Mucosa of stomach (tissue), 1 donor: Measurements from ENCODE around the gene FBXL20.

ENCODE experiments used
- H3K27me3 ChIP-seq: one replicate; pipeline ENCODE4 v1.7.0; 2013; ENCODE audit warnings: mild to moderate bottlenecking, low read length; ENCODE audit not compliant: control insufficient read depth, insufficient read depth
- H3K36me3 ChIP-seq: one replicate; pipeline ENCODE4 v1.7.0; 2013; ENCODE audit warnings: low read length; ENCODE audit not compliant: control insufficient read depth, insufficient read depth
- H3K4me1 ChIP-seq: one replicate; pipeline ENCODE4 v1.7.0; 2013; ENCODE audit warnings: mild to moderate bottlenecking, low read length; ENCODE audit not compliant: control insufficient read depth, insufficient read depth
- H3K4me3 ChIP-seq: one replicate; pipeline ENCODE4 v1.7.0; 2013; ENCODE audit warnings: low read length
- H3K9ac ChIP-seq: one replicate; pipeline ENCODE4 v1.7.0; 2013; ENCODE audit warnings: mild to moderate bottlenecking, low read length, moderate library complexity
- H3K9me3 ChIP-seq: one replicate; pipeline ENCODE4 v1.7.0; 2013; ENCODE audit warnings: mild to moderate bottlenecking, low read length, moderate library complexity; ENCODE audit not compliant: control insufficient read depth
- donor health status: Pancreatic carcinoma.

Gene FBXL20

GRCh38 chr17:39239640-39240314 lies 161.6 kb downstream of the FBXL20 start:
- Histone ChIP-seq H3K4me3 (no peak overlapping the region), H3K9me3 (no peaks in the 10 kb centered on the region), H3K9ac (no peak overlapping the region), H3K36me3 (no peaks in the 10 kb centered on the region), H3K27me3 (peaks cover 17% of the 10 kb centered on the region), H3K4me1 (peaks cover 28% of the 10 kb centered on the region)

- Histone ChIP-seq H3K27me3 (peaks cover 9% of the 10 kb centered on the region), H3K4me3 (no peak overlapping the region), H3K9ac (no peak overlapping the region), H3K36me3 (no peaks in the 10 kb centered on the region), H3K4me1 (peaks cover 24% of the 10 kb centered on the region), H3K9me3 (no peaks in the 10 kb centered on the region)
These were observed 163.0 kb downstream of the FBXL20 start for GRCh38 chr17:39238311-39238972.

- Histone ChIP-seq H3K4me1 (peaks cover 24% of the 10 kb centered on the region), H3K4me3 (no peak overlapping the region), H3K9ac (no peak overlapping the region), H3K9me3 (no peaks in the 10 kb centered on the region), H3K27me3 (peaks cover 9% of the 10 kb centered on the region), H3K36me3 (no peaks in the 10 kb centered on the region)
These were observed 163.8 kb downstream of the FBXL20 start for GRCh38 chr17:39237586-39237985.

GRCh38 chr17:39236981-39237441 lies 164.4 kb downstream of the FBXL20 start:
- H3K4me1 ChIP-seq, result peaks cover 26% of the 10 kb centered on the region

GRCh38 chr17:39236450-39236927 lies 164.9 kb downstream of the FBXL20 start:
- Histone ChIP-seq H3K36me3 (no peaks in the 10 kb centered on the region), H3K9me3 (no peaks in the 10 kb centered on the region), H3K4me1 (peaks cover 30% of the 10 kb centered on the region), H3K27me3 (peaks cover 19% of the 10 kb centered on the region), H3K4me3 (no peak overlapping the region), H3K9ac (no peak overlapping the region)

More at GRCh38 chr17:39236981-39237441, 164.4 kb downstream of the FBXL20 start:
- Histone ChIP-seq H3K9me3 (no peaks in the 10 kb centered on the region), H3K9ac (no peak overlapping the region), H3K4me3 (no peak overlapping the region), H3K36me3 (no peaks in the 10 kb centered on the region), H3K27me3 (peaks cover 14% of the 10 kb centered on the region)

GRCh38 chr17:39235555-39236449 lies 165.6 kb downstream of the FBXL20 start:
- H3K27me3 ChIP-seq, result peaks cover 26% of the 10 kb centered on the region
- H3K4me1 ChIP-seq, result peaks cover 30% of the 10 kb centered on the region
- H3K36me3 ChIP-seq, result no peaks in the 10 kb centered on the region
- H3K9ac ChIP-seq, result no peak overlapping the region
- H3K9me3 ChIP-seq, result no peaks in the 10 kb centered on the region
- no peak overlapping the region for H3K4me3 ChIP-seq

GRCh38 chr17:39231591-39232551 lies 169.6 kb downstream of the FBXL20 start:
- Histone ChIP-seq H3K9me3 (no peaks in the 10 kb centered on the region), H3K4me3 (no peak overlapping the region), H3K9ac (no peak overlapping the region), H3K4me1 (peaks cover 6% of the 10 kb centered on the region), H3K36me3 (no peaks in the 10 kb centered on the region), H3K27me3 (peaks cover 44% of the 10 kb centered on the region)

- Histone ChIP-seq H3K9ac (no peak overlapping the region), H3K36me3 (no peaks in the 10 kb centered on the region), H3K4me1 (peaks cover 6% of the 10 kb centered on the region), H3K9me3 (no peaks in the 10 kb centered on the region), H3K4me3 (no peak overlapping the region), H3K27me3 (peaks cover 51% of the 10 kb centered on the region)
These were observed 170.3 kb downstream of the FBXL20 start for GRCh38 chr17:39231091-39231561.

- peaks cover 56% of the 10 kb centered on the region for H3K27me3 ChIP-seq
- H3K4me1 ChIP-seq, result peaks cover 6% of the 10 kb centered on the region
- no peak overlapping the region for H3K4me3 ChIP-seq
- H3K9me3 ChIP-seq, result no peaks in the 10 kb centered on the region
- no peaks in the 10 kb centered on the region for H3K36me3 ChIP-seq
- no peak overlapping the region for H3K9ac ChIP-seq
These were observed 171.1 kb downstream of the FBXL20 start for GRCh38 chr17:39230361-39230760.

GRCh38 chr17:39229274-39229913 lies 172.0 kb downstream of the FBXL20 start:
- Histone ChIP-seq H3K4me1 (peaks cover 8% of the 10 kb centered on the region), H3K4me3 (no peak overlapping the region), H3K27me3 (peaks cover 65% of the 10 kb centered on the region), H3K9ac (no peak overlapping the region), H3K9me3 (no peaks in the 10 kb centered on the region), H3K36me3 (no peaks in the 10 kb centered on the region)
